H1 (cell line): ENCODE measurements around the gene GGA1. TPM values are rescaled to one million over a fixed set of nuclear protein-coding genes. Genes with fewer than 3 reads are reported as not detected.
A peak's percentile ranks its signal among the peaks of the same experiment; 100 is the strongest.

Experiments
- ASH2L ChIP-seq: fragments of 200-600, 300-600 bp; sonication (generic); IDR thresholded peaks from one replicate; pipeline ENCODE4 v1.7.1; 2017; ENCODE audit warnings: low read length
- ATF2 ChIP-seq: IDR thresholded peaks from 2 replicates; pipeline ENCODE4 v1.6.1; 2012; ENCODE audit warnings: low read length, inconsistent platforms
- BRCA1 ChIP-seq: IDR thresholded peaks from 2 replicates; pipeline ENCODE4 v1.6.1; 2012; ENCODE audit warnings: low read depth, low read length, improper control_type of control experiment
- CBX8 ChIP-seq: fragments of 300-800, 300-1000 bp; sonication (generic); IDR thresholded peaks from 2 replicates; pipeline ENCODE4 v1.7.1; 2016; ENCODE audit warnings: low read depth, low read length, borderline replicate concordance
- CTCF ChIP-seq, 3 experiments: IDR thresholded peaks; 1 replicate in 2 of 3; 2 replicates in 1 of 3; pipeline versions ENCODE4 v1.5.1 to v1.6.1; 2011; ENCODE audit warnings: low read length in 3 of 3, mild to moderate bottlenecking in 3 of 3, inconsistent platforms in 2 of 3, low read depth in 1 of 3, moderate library complexity in 1 of 3; ENCODE audit not compliant: insufficient read depth in 1 of 3; ENCODE audit errors: control extremely low read depth in 1 of 3
- EZH2 ChIP-seq: fragments of 200-600 bp; sonication (generic); IDR thresholded peaks from 2 replicates; pipeline ENCODE4 v1.7.1; 2012; ENCODE audit warnings: low read depth, mild to moderate bottlenecking, moderate library complexity, low read length, inconsistent platforms; ENCODE audit not compliant: severe bottlenecking
- HDAC2 ChIP-seq, 2 experiments: fragments of 300-600 bp in 1 of 2; sonication (generic) in 1 of 2; IDR thresholded peaks; 2 replicates each; pipeline ENCODE4 v1.6.1; 2011 to 2012; ENCODE audit warnings: low read depth in 2 of 2, low read length in 2 of 2, mild to moderate bottlenecking in 2 of 2, moderate library complexity in 2 of 2, borderline replicate concordance in 1 of 2, inconsistent platforms in 1 of 2
- HDAC6 ChIP-seq: IDR thresholded peaks from one replicate; pipeline ENCODE4 v1.7.1; 2012; ENCODE audit warnings: low read depth, mild to moderate bottlenecking, inconsistent platforms, low read length, moderate library complexity
- KDM4A ChIP-seq: IDR thresholded peaks from one replicate; pipeline ENCODE4 v1.7.1; 2012; ENCODE audit warnings: low read depth, mild to moderate bottlenecking, moderate library complexity, low read length, inconsistent platforms; ENCODE audit not compliant: severe bottlenecking
- KDM5A ChIP-seq: fragments of 200-600 bp; IDR thresholded peaks from 2 replicates; pipeline ENCODE4 v1.7.1; 2012; ENCODE audit warnings: mild to moderate bottlenecking, low read length, inconsistent platforms, mixed read lengths
- MAX ChIP-seq: IDR thresholded peaks from 2 replicates; pipeline ENCODE4 v1.6.1; 2012; ENCODE audit warnings: inconsistent platforms
- RAD21 ChIP-seq, 2 experiments: IDR thresholded peaks in 1 of 2; conservative IDR thresholded peaks in 1 of 2; 2 replicates each; pipeline ENCODE4 v1.6.1; 2011; ENCODE audit warnings: low read depth in 2 of 2, low read length in 2 of 2, improper control_type of control experiment in 1 of 2, inconsistent platforms in 1 of 2, mild to moderate bottlenecking in 1 of 2, moderate library complexity in 1 of 2
- SIN3A ChIP-seq, 2 experiments: IDR thresholded peaks in 1 of 2; conservative IDR thresholded peaks in 1 of 2; 2 replicates each; pipeline ENCODE4 v1.6.1; 2011 to 2012; ENCODE audit warnings: low read length in 2 of 2, improper control_type of control experiment in 1 of 2, low read depth in 1 of 2, mild to moderate bottlenecking in 1 of 2
- SIX5 ChIP-seq: IDR thresholded peaks from 2 replicates; pipeline ENCODE4 v1.6.1; 2011; ENCODE audit warnings: mild to moderate bottlenecking, low read depth, low read length
- SP2 ChIP-seq: IDR thresholded peaks from 2 replicates; pipeline ENCODE4 v1.6.1; 2012; ENCODE audit warnings: mild to moderate bottlenecking, low read length, inconsistent platforms
- SP4 ChIP-seq: IDR thresholded peaks from 2 replicates; pipeline ENCODE4 v1.6.1; 2012; ENCODE audit warnings: low read length, inconsistent platforms
- SUZ12 ChIP-seq: fragments of 200-600 bp; sonication (generic); IDR thresholded peaks from 2 replicates; pipeline ENCODE4 v1.6.1; 2012; ENCODE audit warnings: mild to moderate bottlenecking, inconsistent platforms, low read length, moderate library complexity, mixed read lengths
- TCF12 ChIP-seq: IDR thresholded peaks from 2 replicates; pipeline ENCODE4 v1.6.1; 2011; ENCODE audit warnings: low read depth, mild to moderate bottlenecking, low read length
- polyA plus RNA-seq, 7 experiments: library from polyadenylated mRNA; depleted of rRNA in 3 of 7; stranded (reverse) in 5 of 7; unstranded in 2 of 7; fragments of >200 nt in 5 of 7; fragments of 200-250 nt in 2 of 7; gene quantifications; 1 replicate in 5 of 7; 2 replicates in 1 of 7; 4 replicates in 1 of 7; pipeline versions ENCODE4 v1.2.1 to v1.2.3, GENCODE V29; 2011 to 2013; ENCODE audit warnings: missing spikeins in 2 of 7, mixed read lengths in 2 of 7
- total RNA-seq: library from RNA; stranded (reverse); fragmentation: NEBNext Ultra II Directional; extraction: Animal tissue kit (Norgen Biotek cat#: 25700); gene quantifications from 2 replicates; pipeline ENCODE4 v1.2.1, GENCODE V29; 2021

Gene GGA1
- total and polyA plus RNA-seq, 2 of the 8 experiments (the other 6 are each of a cell fraction or from before 2014, with no cell fraction given) = 49.3 to 57.2 TPM

GRCh38 chr22:37561212-37562048 is 47.2 kb upstream of the GGA1 start (continued):
- TF ChIP-seq SP2 (no peak), KDM5A (no peak), CBX8 (no peak), MAX (peak; percentile 99), EZH2 (peak; percentile 78), SIN3A (conservative IDR thresholded peaks at IDR 0.05 in 1 of 2, IDR thresholded peaks at IDR 0.05 in 1 of 2; ENCODE audit: low read depth in 1 of 2, low read length in 2 of 2) (peak; percentile 62 to 78; a peak in 2 of 4 replicates), SUZ12 (peak; percentile 81), SP4 (no peak), SIX5 (no peak), HDAC2 (IDR thresholded peaks at IDR 0.05; ENCODE audit: borderline replicate concordance in 1 of 2, low read depth in 2 of 2, low read length in 2 of 2) (no peak), RAD21 (IDR thresholded peaks at IDR 0.05 in 1 of 2, conservative IDR thresholded peaks at IDR 0.05 in 1 of 2; ENCODE audit: low read depth in 2 of 2, low read length in 2 of 2) (peak; percentile 40 to 62; a peak in 3 of 4 replicates), ASH2L (peak; percentile 74), TCF12 (no peak), HDAC6 (no peak), KDM4A (no peak), BRCA1 (no peak), CTCF (IDR thresholded peaks at IDR 0.05; ENCODE audit: control extremely low read depth in 1 of 3, insufficient read depth in 1 of 3, low read depth in 1 of 3, low read length in 3 of 3) (peak; percentile 78 to 88 (median 84)), ATF2 (peak; percentile 91)
